ENCODE results near the gene CHMP2B.

CHMP2B gene

GRCh38 chr3:87227104-87227834 is at the start of gene CHMP2B:
Gene CHMP2B (plus strand): TSS chr3:87227309. CDS start chr3:87227523, 214 bp downstream.
- peak; percentile 94 for DNase-seq

- DNase-seq = no peak
Measured at GRCh38 chr3:87179642-87180041, 47.5 kb upstream of the CHMP2B start.

- DNase-seq = no peak
Measured at GRCh38 chr3:87181551-87181950, 45.6 kb upstream of the CHMP2B start.

- no peak for DNase-seq
Measured at GRCh38 chr3:87182023-87182422, 45.1 kb upstream of the CHMP2B start.

GRCh38 chr3:87186608-87187159 is 40.4 kb upstream of the CHMP2B start:
- no peak for DNase-seq

GRCh38 chr3:87191175-87191574 is 35.9 kb upstream of the CHMP2B start:
- DNase-seq = no peak

GRCh38 chr3:87191641-87192040 is 35.5 kb upstream of the CHMP2B start:
- no peak for DNase-seq

- DNase-seq = no peak
Measured at GRCh38 chr3:87196879-87197278, 30.2 kb upstream of the CHMP2B start.

- no peak for DNase-seq
Measured at GRCh38 chr3:87197531-87197930, 29.6 kb upstream of the CHMP2B start.

GRCh38 chr3:87198774-87199173 is 28.3 kb upstream of the CHMP2B start:
- no peak for DNase-seq

- DNase-seq = no peak
Measured at GRCh38 chr3:87199628-87200027, 27.5 kb upstream of the CHMP2B start.

GRCh38 chr3:87200060-87200647 is 27.0 kb upstream of the CHMP2B start:
- no peak for DNase-seq

GRCh38 chr3:87201727-87202126 is 25.4 kb upstream of the CHMP2B start:
- no peak for DNase-seq

GRCh38 chr3:87203809-87204208 is 23.3 kb upstream of the CHMP2B start:
- no peak for DNase-seq

GRCh38 chr3:87206070-87206469 is 21.0 kb upstream of the CHMP2B start:
- DNase-seq = no peak

GRCh38 chr3:87206635-87207034 is 20.5 kb upstream of the CHMP2B start:
- DNase-seq = no peak

GRCh38 chr3:87207460-87207859 is 19.6 kb upstream of the CHMP2B start:
- DNase-seq = no peak

- no peak for DNase-seq
Measured at GRCh38 chr3:87209111-87209510, 18.0 kb upstream of the CHMP2B start.

GRCh38 chr3:87218560-87218959 is 8.5 kb upstream of the CHMP2B start:
- DNase-seq = no peak

GRCh38 chr3:87219611-87220010 is 7.5 kb upstream of the CHMP2B start:
- DNase-seq = no peak

GRCh38 chr3:87225659-87226058 is 1.4 kb upstream of the CHMP2B start:
- DNase-seq = no peak

GRCh38 chr3:87227835-87228144 is 681 bp downstream of the CHMP2B start:
- no peak for DNase-seq

- no peak for DNase-seq
Measured at GRCh38 chr3:87228316-87228715, 1.2 kb downstream of the CHMP2B start.

GRCh38 chr3:87229113-87229512 is 2.0 kb downstream of the CHMP2B start:
- no peak for DNase-seq

- no peak for DNase-seq
Measured at GRCh38 chr3:87233805-87234204, 6.7 kb downstream of the CHMP2B start.
